CD14-positive monocyte (primary cell): Measurements from ENCODE around the gene DOK6. TPM values are rescaled to one million over a fixed set of nuclear protein-coding genes. Genes with fewer than 3 reads are reported as not detected.

ENCODE experiments used
- DNase-seq, 3 donors: peaks; one replicate each; pipeline ENCODE4 v3.0.0-alpha.2; 2011 to 2022
- H2AFZ ChIP-seq: 2 replicates; pipeline ENCODE4 v1.6.0; 2012; ENCODE audit warnings: mild to moderate bottlenecking, low read depth, low read length, inconsistent platforms; ENCODE audit not compliant: insufficient read depth, poor library complexity, severe bottlenecking
- H3K27ac ChIP-seq, 2 donors: 1 replicate in 1 of 2; 2 replicates in 1 of 2; pipeline ENCODE4 v1.5.1; 2012 to 2013; ENCODE audit warnings: low read length in 2 of 2, control low read depth in 1 of 2, inconsistent platforms in 1 of 2, low read depth in 1 of 2, mild to moderate bottlenecking in 1 of 2
- H3K27me3 ChIP-seq, 2 donors: one replicate each; pipeline versions ENCODE4 v1.6.0 to v1.6.1; 2011 to 2013; ENCODE audit warnings: low read length in 2 of 2; ENCODE audit not compliant: control insufficient read depth in 2 of 2, insufficient read depth in 2 of 2
- H3K36me3 ChIP-seq, 2 donors: replicated peaks in 1 of 2; 1 replicate in 1 of 2; 2 replicates in 1 of 2; pipeline versions ENCODE4 v1.5.1 to v1.6.1; 2012 to 2013; ENCODE audit warnings: low read length in 2 of 2, control low read depth in 1 of 2, inconsistent platforms in 1 of 2, mild to moderate bottlenecking in 1 of 2; ENCODE audit not compliant: insufficient read depth in 2 of 2, control insufficient read depth in 1 of 2
- H3K4me1 ChIP-seq, 2 donors: 1 replicate in 1 of 2; 2 replicates in 1 of 2; pipeline versions ENCODE4 v1.5.1 to v1.6.1; 2012 to 2013; ENCODE audit warnings: low read length in 2 of 2, control low read depth in 1 of 2, inconsistent platforms in 1 of 2, mild to moderate bottlenecking in 1 of 2, moderate library complexity in 1 of 2; ENCODE audit not compliant: insufficient read depth in 2 of 2, control insufficient read depth in 1 of 2
- H3K4me2 ChIP-seq: replicated peaks from 2 replicates; pipeline ENCODE3; 2012; ENCODE audit warnings: low read length, moderate library complexity, mild to moderate bottlenecking; ENCODE audit not compliant: poor library complexity, severe bottlenecking; ENCODE audit errors: extremely low read depth
- H3K4me3 ChIP-seq, 3 experiments: fragments of 200-600 bp in 1 of 3; sonication (generic) in 1 of 3; replicated peaks in 1 of 3; 1 replicate in 2 of 3; 2 replicates in 1 of 3; pipeline ENCODE4 v1.5.1; 2011 to 2013; ENCODE audit warnings: low read length in 3 of 3, mild to moderate bottlenecking in 3 of 3, control low read depth in 2 of 3, low read depth in 2 of 3, inconsistent platforms in 1 of 3, moderate library complexity in 1 of 3
- H3K79me2 ChIP-seq: 2 replicates; pipeline ENCODE4 v1.6.0; 2012; ENCODE audit warnings: mild to moderate bottlenecking, control low read depth, inconsistent platforms, low read length, moderate library complexity; ENCODE audit not compliant: insufficient read depth
- H3K9ac ChIP-seq: 2 replicates; pipeline ENCODE4 v1.6.0; 2017; ENCODE audit warnings: low read length, mild to moderate bottlenecking; ENCODE audit not compliant: insufficient read depth, poor library complexity, severe bottlenecking
- H3K9me3 ChIP-seq, 2 donors: replicated peaks in 1 of 2; 1 replicate in 1 of 2; 2 replicates in 1 of 2; pipeline versions ENCODE4 v1.5.1 to v1.6.1; 2012 to 2013; ENCODE audit warnings: low read length in 2 of 2, control low read depth in 1 of 2; ENCODE audit not compliant: control insufficient read depth in 1 of 2, insufficient read depth in 1 of 2
- H4K20me1 ChIP-seq: 2 replicates; pipeline ENCODE4 v1.6.0; 2012; ENCODE audit warnings: mild to moderate bottlenecking, low read length, control low read depth, moderate library complexity; ENCODE audit not compliant: insufficient read depth
- H3K27ac Mint-ChIP-seq, 7 donors: one replicate each; pipeline ENCODE4 v1.8.0; 2020; ENCODE audit warnings: mild to moderate bottlenecking in 7 of 7, mixed read lengths in 7 of 7, moderate library complexity in 6 of 7, inconsistent platforms in 2 of 7
- H3K27me3 Mint-ChIP-seq, 3 donors: one replicate each; pipeline ENCODE4 v1.8.0; 2021 to 2022; ENCODE audit warnings: low read depth in 3 of 3, mild to moderate bottlenecking in 3 of 3, mixed read lengths in 3 of 3, moderate library complexity in 3 of 3, inconsistent platforms in 1 of 3
- H3K36me3 Mint-ChIP-seq, 2 donors: one replicate each; pipeline ENCODE4 v1.8.0; 2020; ENCODE audit warnings: mixed read lengths in 2 of 2, inconsistent platforms in 1 of 2, mild to moderate bottlenecking in 1 of 2
- H3K4me1 Mint-ChIP-seq: one replicate; pipeline ENCODE4 v1.8.0; 2020; ENCODE audit warnings: mild to moderate bottlenecking, mixed read lengths
- H3K4me3 Mint-ChIP-seq, 2 donors: one replicate each; pipeline ENCODE4 v1.8.0; 2020; ENCODE audit warnings: mild to moderate bottlenecking in 2 of 2, mixed read lengths in 2 of 2, moderate library complexity in 1 of 2
- H3K9me3 Mint-ChIP-seq, 7 donors: one replicate each; pipeline ENCODE4 v1.8.0; 2020 to 2022; ENCODE audit warnings: mixed read lengths in 7 of 7, mild to moderate bottlenecking in 6 of 7, moderate library complexity in 6 of 7, inconsistent platforms in 2 of 7
- WGBS: methylation state at CpG from one replicate; pipeline ENCODE4 v1.1.5; 2013; ENCODE audit warnings: missing lambda C conversion rate; ENCODE audit not compliant: insufficient coverage; 5-methylcytosine and 5-hydroxymethylcytosine counted together
- intact Hi-C, 2 donors: fragments of 100-400 bp; cut with micrococcal nuclease; formaldehyde crosslinking; loops; one replicate each; pipeline versions ENCODE4 v1.15.0 to v1.15.1; 2023
- polyA plus RNA-seq, 3 donors: library from polyadenylated mRNA; depleted of rRNA in 1 of 3; unstranded in 2 of 3; stranded (reverse) in 1 of 3; fragments of 300-500 nt in 2 of 3; fragments of >200 nt in 1 of 3; fragmentation: Illumina TruSeq in 2 of 3; gene quantifications; 1 replicate in 2 of 3; 2 replicates in 1 of 3; pipeline ENCODE4 v1.2.3, GENCODE V29; 2012 to 2021
- TF ChIP-seq, protein P1 (sequence below): fragments of 200-600 bp; IDR thresholded peaks from one replicate; pipeline ENCODE4 v1.8.0; 2022; ENCODE audit warnings: antibody characterized with exemption, mild to moderate bottlenecking

Gene DOK6
- polyA plus RNA-seq, 3 donors: not detected

- Mint-ChIP-seq H3K27ac (no peak overlapping the region), H3K36me3 (no peaks in the 10 kb centered on the region), H3K4me1 (no peaks in the 10 kb centered on the region), H3K4me3 (no peak overlapping the region), H3K27me3 (peaks cover 0 to 4% (median 0%) of the 10 kb centered on the region in 3 donors), H3K9me3 (peaks cover 0 to 4% (median 0%) of the 10 kb centered on the region in 7 donors)
- DNase-seq: no peak
- H3K4me3 ChIP-seq: no peak overlapping the region
- H3K27me3 ChIP-seq: no peaks in the 10 kb centered on the region
- WGBS: 88% methylated on average over 4 of the region's 7 CpGs
- H2AFZ ChIP-seq: no peak overlapping the region
- no peaks in the 10 kb centered on the region for H3K9me3 ChIP-seq
- H4K20me1 ChIP-seq: no peaks in the 10 kb centered on the region
- H3K4me2 ChIP-seq: no peak overlapping the region
- H3K36me3 ChIP-seq: no peaks in the 10 kb centered on the region
- H3K9ac ChIP-seq: no peak overlapping the region
- intact Hi-C loops: no loop called here
- H3K27ac ChIP-seq: no peak overlapping the region
- H3K79me2 ChIP-seq: no peaks in the 10 kb centered on the region
- TF ChIP-seq, protein P1, sequence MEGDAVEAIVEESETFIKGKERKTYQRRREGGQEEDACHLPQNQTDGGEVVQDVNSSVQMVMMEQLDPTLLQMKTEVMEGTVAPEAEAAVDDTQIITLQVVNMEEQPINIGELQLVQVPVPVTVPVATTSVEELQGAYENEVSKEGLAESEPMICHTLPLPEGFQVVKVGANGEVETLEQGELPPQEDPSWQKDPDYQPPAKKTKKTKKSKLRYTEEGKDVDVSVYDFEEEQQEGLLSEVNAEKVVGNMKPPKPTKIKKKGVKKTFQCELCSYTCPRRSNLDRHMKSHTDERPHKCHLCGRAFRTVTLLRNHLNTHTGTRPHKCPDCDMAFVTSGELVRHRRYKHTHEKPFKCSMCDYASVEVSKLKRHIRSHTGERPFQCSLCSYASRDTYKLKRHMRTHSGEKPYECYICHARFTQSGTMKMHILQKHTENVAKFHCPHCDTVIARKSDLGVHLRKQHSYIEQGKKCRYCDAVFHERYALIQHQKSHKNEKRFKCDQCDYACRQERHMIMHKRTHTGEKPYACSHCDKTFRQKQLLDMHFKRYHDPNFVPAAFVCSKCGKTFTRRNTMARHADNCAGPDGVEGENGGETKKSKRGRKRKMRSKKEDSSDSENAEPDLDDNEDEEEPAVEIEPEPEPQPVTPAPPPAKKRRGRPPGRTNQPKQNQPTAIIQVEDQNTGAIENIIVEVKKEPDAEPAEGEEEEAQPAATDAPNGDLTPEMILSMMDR: no peak
- H3K4me1 ChIP-seq: no peaks in the 10 kb centered on the region
These were observed 20.4 kb upstream of the DOK6 start for GRCh38 chr18:69380324-69380723.

- no peaks in the 10 kb centered on the region for H3K27me3 ChIP-seq
- no peaks in the 10 kb centered on the region for H3K79me2 ChIP-seq
- peaks cover 0 to 2% (median 0%) of the 10 kb centered on the region in 3 donors for H3K27me3 Mint-ChIP-seq
- 40% methylated on average over 1 of the region's 3 CpGs for WGBS
- H3K36me3 ChIP-seq: no peaks in the 10 kb centered on the region
- no peak overlapping the region for H3K4me3 Mint-ChIP-seq
- H3K27ac Mint-ChIP-seq: no peak overlapping the region
- H3K4me1 ChIP-seq: no peaks in the 10 kb centered on the region
- H3K4me3 ChIP-seq: no peak overlapping the region
- TF ChIP-seq, protein P1: no peak
- H3K4me1 Mint-ChIP-seq: no peaks in the 10 kb centered on the region
- no peak overlapping the region for H3K27ac ChIP-seq
- no peaks in the 10 kb centered on the region for H3K9me3 ChIP-seq
- no peaks in the 10 kb centered on the region for H3K36me3 Mint-ChIP-seq
- H4K20me1 ChIP-seq: no peaks in the 10 kb centered on the region
- intact Hi-C loops: no loop called here
- H3K4me2 ChIP-seq: no peak overlapping the region
- no peak overlapping the region for H2AFZ ChIP-seq
- H3K9ac ChIP-seq: no peak overlapping the region
- H3K9me3 Mint-ChIP-seq: peaks cover 0 to 2% (median 0%) of the 10 kb centered on the region in 7 donors
- DNase-seq: no peak
These were observed 17.5 kb upstream of the DOK6 start for GRCh38 chr18:69383186-69383585.
